OCI-LY7 (cell line): ENCODE measurements around the gene SPINT3. TPM values are rescaled to one million over a fixed set of nuclear protein-coding genes. Genes with fewer than 3 reads are reported as not detected.

Source experiments
- BruUV-seq: library from RNA; stranded (reverse); fragments of 400-500 nt; replicated peaks from 2 replicates; lab custom pipeline; 2021; lab: Mats Ljungman, UMichigan
- CTCF ChIA-PET: fragments of 300-600 bp; sonication (Branson Sonifier 250); formaldehyde crosslinking; loops from one replicate; lab custom pipeline; 2022; ENCODE audit warnings: antibody characterized with exemption; ENCODE audit not compliant: unreplicated experiment; lab: Charles Lee
- POLR2A ChIA-PET: fragments of 300-600 bp; sonication (Branson Sonifier 250); formaldehyde crosslinking; loops from one replicate; lab custom pipeline; 2022; ENCODE audit warnings: antibody characterized with exemption; lab: Charles Lee
- DNase-seq: peaks from one replicate; pipeline ENCODE4 v3.0.0-alpha.2; 2015; ENCODE audit warnings: low spot score
- H2AFZ ChIP-seq: fragments of 200-600 bp; sonication (generic), shearing (Covaris generic); 2 replicates; pipeline ENCODE4 v1.6.1; 2014; ENCODE audit warnings: mild to moderate bottlenecking, antibody characterized with exemption, low read length, moderate library complexity
- H3K27ac ChIP-seq: fragments of 200-600 bp; sonication (generic); 2 replicates; pipeline ENCODE4 v1.5.1; 2014; ENCODE audit warnings: mixed run types, low read depth, mild to moderate bottlenecking, moderate library complexity, low read length, inconsistent platforms; ENCODE audit not compliant: poor library complexity, severe bottlenecking
- H3K36me3 ChIP-seq: fragments of 200-600 bp; sonication (generic); 2 replicates; pipeline ENCODE4 v1.6.1; 2014; ENCODE audit warnings: mild to moderate bottlenecking, antibody characterized with exemption, low read length, moderate library complexity, mixed read lengths; ENCODE audit not compliant: insufficient read depth
- H3K4me1 ChIP-seq: fragments of 200-600 bp; sonication (generic); 2 replicates; pipeline ENCODE4 v1.5.1; 2014; ENCODE audit warnings: mild to moderate bottlenecking, low read length; ENCODE audit not compliant: insufficient read depth, poor library complexity, severe bottlenecking
- H3K4me2 ChIP-seq: fragments of 200-600 bp; sonication (generic); 2 replicates; pipeline ENCODE4 v1.6.1; 2014; ENCODE audit warnings: mild to moderate bottlenecking, low read length
- H3K4me3 ChIP-seq: fragments of 200-600 bp; sonication (generic); 2 replicates; pipeline ENCODE4 v1.5.1; 2014; ENCODE audit warnings: mild to moderate bottlenecking, low read depth, low read length; ENCODE audit not compliant: poor library complexity, severe bottlenecking
- H3K79me2 ChIP-seq: fragments of 200-600 bp; sonication (generic); 2 replicates; pipeline ENCODE4 v1.6.1; 2016; ENCODE audit warnings: low read depth, mild to moderate bottlenecking, low read length, moderate library complexity, mixed read lengths; ENCODE audit not compliant: insufficient read depth
- H3K9me2 ChIP-seq: fragments of 200-600 bp; sonication (generic); 2 replicates; pipeline ENCODE4 v1.6.1; 2016; ENCODE audit warnings: mild to moderate bottlenecking, low read length, mixed read lengths; ENCODE audit not compliant: insufficient read depth
- H3K9me3 ChIP-seq: fragments of 200-600 bp; sonication (generic); 2 replicates; pipeline ENCODE4 v1.6.1; 2014; ENCODE audit warnings: mild to moderate bottlenecking, mixed run types, low read length, mixed read lengths
- H4K20me1 ChIP-seq: fragments of 200-600 bp; sonication (generic); 2 replicates; pipeline ENCODE4 v1.6.1; 2014; ENCODE audit warnings: mild to moderate bottlenecking, antibody characterized with exemption, low read length, moderate library complexity, mixed read lengths; ENCODE audit not compliant: insufficient read depth
- EZH2phosphoT487 ChIP-seq: fragments of 200-600 bp; sonication (generic); IDR thresholded peaks from 2 replicates; pipeline ENCODE4 v1.6.1; 2018; ENCODE audit warnings: low read depth, borderline replicate concordance, mild to moderate bottlenecking, mixed run types, antibody characterized with exemption, low read length, moderate library complexity, mixed read lengths
- intact Hi-C: fragments of 100-400 bp; cut with micrococcal nuclease; formaldehyde crosslinking; loops from one replicate; pipeline ENCODE4 v1.10.0; 2022; ENCODE audit not compliant: unreplicated experiment
- small RNA-seq: library from RNA; depleted of rRNA; stranded (forward); fragments of <200 nt; gene quantifications from one replicate; pipeline ENCODE3, GENCODE V24; 2014
- total RNA-seq, 2 experiments: library from RNA; depleted of rRNA in 1 of 2; stranded (reverse); fragments of >200 nt in 1 of 2; shearing (Covaris generic) in 1 of 2; gene quantifications; 2 replicates each; pipeline ENCODE4 v1.2.3, GENCODE V29; 2014 to 2022
- TF ChIP-seq, protein P1 (sequence below): fragments of 200-600 bp; sonication (generic); conservative IDR thresholded peaks from 2 replicates; pipeline ENCODE4 v1.5.1; 2014; ENCODE audit warnings: mild to moderate bottlenecking, antibody characterized with exemption, low read length, moderate library complexity, mixed read lengths

The SPINT3 gene
- total RNA-seq, 2 experiments from 2014 or later = not detected

GRCh38 chr20:45462711-45463509 lies 52.5 kb downstream of the SPINT3 start:
- Histone ChIP-seq H3K79me2 (no peaks in the 10 kb centered on the region), H3K4me2 (no peak overlapping the region), H3K9me3 (no peaks in the 10 kb centered on the region), H3K27ac (no peak overlapping the region), H3K9me2 (no peaks in the 10 kb centered on the region), H2AFZ (no peak overlapping the region), H3K4me1 (no peaks in the 10 kb centered on the region), H3K4me3 (no peak overlapping the region), H4K20me1 (no peaks in the 10 kb centered on the region), H3K36me3 (no peaks in the 10 kb centered on the region)
- no peak for TF ChIP-seq EZH2phosphoT487
- TF ChIP-seq, protein P1, sequence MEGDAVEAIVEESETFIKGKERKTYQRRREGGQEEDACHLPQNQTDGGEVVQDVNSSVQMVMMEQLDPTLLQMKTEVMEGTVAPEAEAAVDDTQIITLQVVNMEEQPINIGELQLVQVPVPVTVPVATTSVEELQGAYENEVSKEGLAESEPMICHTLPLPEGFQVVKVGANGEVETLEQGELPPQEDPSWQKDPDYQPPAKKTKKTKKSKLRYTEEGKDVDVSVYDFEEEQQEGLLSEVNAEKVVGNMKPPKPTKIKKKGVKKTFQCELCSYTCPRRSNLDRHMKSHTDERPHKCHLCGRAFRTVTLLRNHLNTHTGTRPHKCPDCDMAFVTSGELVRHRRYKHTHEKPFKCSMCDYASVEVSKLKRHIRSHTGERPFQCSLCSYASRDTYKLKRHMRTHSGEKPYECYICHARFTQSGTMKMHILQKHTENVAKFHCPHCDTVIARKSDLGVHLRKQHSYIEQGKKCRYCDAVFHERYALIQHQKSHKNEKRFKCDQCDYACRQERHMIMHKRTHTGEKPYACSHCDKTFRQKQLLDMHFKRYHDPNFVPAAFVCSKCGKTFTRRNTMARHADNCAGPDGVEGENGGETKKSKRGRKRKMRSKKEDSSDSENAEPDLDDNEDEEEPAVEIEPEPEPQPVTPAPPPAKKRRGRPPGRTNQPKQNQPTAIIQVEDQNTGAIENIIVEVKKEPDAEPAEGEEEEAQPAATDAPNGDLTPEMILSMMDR = no peak
- ChIA-PET CTCF (no interaction called here), POLR2A (no interaction called here)
- DNase-seq = no peak
- intact Hi-C loops = no loop called here
- BruUV-seq = no TSS peak

Small RNAs within 50 kb of the gene (small RNA-seq; reads per million reads assigned to genes)
- not detected for gene AL031663.1
- not detected for gene HSPD1P21
- gene RNA5SP485 = 0.21 reads per million

Other genes with a start within 250 kb of the SPINT3 start
- not detected in 2 replicates for gene RBPJL, start 208.8 kb downstream of the SPINT3 start, total RNA-seq (2014; rRNA removed; shearing (Covaris generic))
- gene RBPJL, start 208.8 kb downstream of the SPINT3 start, total RNA-seq (2022) = not detected in 2 replicates
- gene MATN4, start 207.3 kb downstream of the SPINT3 start, total RNA-seq (2014; rRNA removed; shearing (Covaris generic)) = 0.38 TPM in 1 of 2 replicates, not detected in the other
- gene MATN4, start 207.3 kb downstream of the SPINT3 start, total RNA-seq (2022) = 0.24 TPM in 1 of 2 replicates, not detected in the other
- not detected in 2 replicates for gene SDC4, start 167.2 kb downstream of the SPINT3 start, total RNA-seq (2014; rRNA removed; shearing (Covaris generic))
- gene SDC4, start 167.2 kb downstream of the SPINT3 start, total RNA-seq (2022) = not detected in 2 replicates
- 22.3 and 37.6 TPM in 2 replicates for gene SYS1, start 152.5 kb downstream of the SPINT3 start, total RNA-seq (2014; rRNA removed; shearing (Covaris generic))
- 8.6 and 9.6 TPM in 2 replicates for gene SYS1, start 152.5 kb downstream of the SPINT3 start, total RNA-seq (2022)
- not detected in 2 replicates for gene TP53TG5, start 137.3 kb downstream of the SPINT3 start, total RNA-seq (2014; rRNA removed; shearing (Covaris generic))
- gene TP53TG5, start 137.3 kb downstream of the SPINT3 start, total RNA-seq (2022) = not detected in 2 replicates
- 0.57 TPM in 1 of 2 replicates, not detected in the other for gene DBNDD2, start 107.3 kb downstream of the SPINT3 start, total RNA-seq (2014; rRNA removed; shearing (Covaris generic))
- not detected in 2 replicates for gene DBNDD2, start 107.3 kb downstream of the SPINT3 start, total RNA-seq (2022)
- 75.7 and 104 TPM in 2 replicates for gene PIGT, start 99.5 kb downstream of the SPINT3 start, total RNA-seq (2014; rRNA removed; shearing (Covaris generic))
- gene PIGT, start 99.5 kb downstream of the SPINT3 start, total RNA-seq (2022) = 79.4 and 89.2 TPM in 2 replicates
- 4.4 TPM in 1 of 2 replicates, not detected in the other for gene WFDC2, start 45.9 kb downstream of the SPINT3 start, total RNA-seq (2014; rRNA removed; shearing (Covaris generic))
- gene WFDC2, start 45.9 kb downstream of the SPINT3 start, total RNA-seq (2022) = 0.46 TPM in 1 of 2 replicates, not detected in the other
- not detected in 2 replicates for gene WFDC6, start 23.9 kb upstream of the SPINT3 start, total RNA-seq (2014; rRNA removed; shearing (Covaris generic))
- not detected in 2 replicates for gene WFDC6, start 23.9 kb upstream of the SPINT3 start, total RNA-seq (2022)
- not detected in 2 replicates for gene EPPIN, start 31.8 kb upstream of the SPINT3 start, total RNA-seq (2014; rRNA removed; shearing (Covaris generic))
- not detected in 2 replicates for gene EPPIN, start 31.8 kb upstream of the SPINT3 start, total RNA-seq (2022)
- not detected in 2 replicates for gene WFDC8, start 63.7 kb upstream of the SPINT3 start, total RNA-seq (2014; rRNA removed; shearing (Covaris generic))
- gene WFDC8, start 63.7 kb upstream of the SPINT3 start, total RNA-seq (2022) = not detected in 2 replicates
- gene WFDC10A, start 114.1 kb upstream of the SPINT3 start, total RNA-seq (2014; rRNA removed; shearing (Covaris generic)) = not detected in 2 replicates
- gene WFDC10A, start 114.1 kb upstream of the SPINT3 start, total RNA-seq (2022) = not detected in 2 replicates
- not detected in 2 replicates for gene WFDC9, start 115.7 kb upstream of the SPINT3 start, total RNA-seq (2014; rRNA removed; shearing (Covaris generic))
- gene WFDC9, start 115.7 kb upstream of the SPINT3 start, total RNA-seq (2022) = not detected in 2 replicates
- gene WFDC11, start 154.6 kb upstream of the SPINT3 start, total RNA-seq (2014; rRNA removed; shearing (Covaris generic)) = not detected in 2 replicates
- gene WFDC11, start 154.6 kb upstream of the SPINT3 start, total RNA-seq (2022) = not detected in 2 replicates
- not detected in 2 replicates for gene WFDC13, start 186.4 kb upstream of the SPINT3 start, total RNA-seq (2014; rRNA removed; shearing (Covaris generic))
- gene WFDC13, start 186.4 kb upstream of the SPINT3 start, total RNA-seq (2022) = not detected in 2 replicates
- not detected in 2 replicates for gene WFDC10B, start 189.4 kb upstream of the SPINT3 start, total RNA-seq (2014; rRNA removed; shearing (Covaris generic))
- not detected in 2 replicates for gene WFDC10B, start 189.4 kb upstream of the SPINT3 start, total RNA-seq (2022)
- gene SPINT4, start 206.7 kb upstream of the SPINT3 start, total RNA-seq (2014; rRNA removed; shearing (Covaris generic)) = not detected in 2 replicates
- gene SPINT4, start 206.7 kb upstream of the SPINT3 start, total RNA-seq (2022) = not detected in 2 replicates